Measurements from ENCODE around the gene SKI.
"Not testable (repeated sequence)": the region's sequence is repeated elsewhere in the genome, so short reads cannot be mapped to it uniquely, and the experiment has no call there.

The SKI gene

GRCh38 chr1:2259668-2260402, 31.7 kb downstream of the SKI start:
- no peak for DNase-seq (ENCODE audit: low spot score)

- DNase-seq (ENCODE audit: low spot score) = not testable (repeated sequence)
Measured at GRCh38 chr1:2260470-2260869, 32.4 kb downstream of the SKI start.

DNA sequence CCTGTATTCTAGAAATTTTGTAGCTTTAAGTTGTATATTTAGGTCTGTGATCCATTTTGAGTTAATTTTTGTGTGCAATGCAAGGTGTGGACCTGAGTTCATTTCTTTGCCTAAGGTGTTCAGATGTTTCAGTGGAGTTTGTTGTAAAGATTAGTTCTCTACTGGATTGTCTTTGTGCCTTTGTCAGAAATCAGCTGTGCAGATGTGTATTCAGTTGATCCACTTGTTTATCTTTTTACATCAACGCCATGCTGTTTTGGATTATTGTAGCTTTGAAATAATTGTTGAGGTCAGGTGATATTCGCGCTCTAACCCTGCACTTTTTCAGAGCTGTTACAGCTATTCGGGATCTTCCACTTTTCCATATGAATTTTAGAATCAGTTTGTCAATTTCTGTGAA, 32.8 kb downstream of the SKI start:
- no peak for DNase-seq (ENCODE audit: low spot score)

DNA sequence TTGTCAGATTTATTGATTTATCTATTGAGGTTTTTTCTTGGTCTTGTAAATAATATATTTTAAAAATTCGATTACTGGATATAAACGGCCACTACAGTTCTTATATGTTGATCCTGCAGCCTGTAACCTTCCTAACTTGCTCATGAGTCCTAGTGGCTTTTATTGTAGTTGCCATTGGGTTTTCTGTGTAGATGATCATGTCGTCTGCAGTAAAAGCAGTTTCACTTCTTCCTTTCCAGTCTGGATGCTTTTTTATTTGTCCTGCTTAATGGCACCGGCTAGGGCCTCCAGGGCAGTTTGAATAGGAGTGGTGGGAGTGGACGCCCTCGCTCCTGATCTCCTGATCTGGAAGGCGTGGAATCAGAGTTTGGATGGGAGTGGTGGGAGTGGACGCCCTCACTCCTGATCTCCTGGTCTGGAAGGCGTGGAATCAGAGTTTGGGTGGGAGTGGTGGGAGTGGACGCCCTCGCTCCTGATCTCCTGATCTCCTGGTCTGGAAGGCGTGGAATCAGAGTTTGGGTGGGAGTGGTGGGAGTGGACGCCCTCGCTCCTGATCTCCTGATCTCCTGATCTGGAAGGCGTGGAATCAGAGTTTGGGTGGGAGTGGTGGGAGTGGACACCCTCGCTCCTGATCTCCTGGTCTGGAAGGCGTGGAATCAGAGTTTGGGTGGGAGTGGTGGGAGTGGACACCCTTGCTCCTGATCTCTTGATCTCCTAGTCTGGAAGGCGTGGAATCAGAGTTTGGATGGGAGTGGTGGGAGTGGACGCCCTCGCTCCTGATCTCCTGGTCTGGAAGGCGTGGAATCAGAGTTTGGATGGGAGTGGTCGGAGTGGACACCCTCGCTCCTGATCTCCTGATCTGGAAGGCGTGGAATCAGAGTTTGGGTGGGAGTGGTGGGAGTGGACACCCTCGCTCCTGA, 33.6 kb downstream of the SKI start:
- not testable (repeated sequence) for DNase-seq (ENCODE audit: low spot score)

DNA sequence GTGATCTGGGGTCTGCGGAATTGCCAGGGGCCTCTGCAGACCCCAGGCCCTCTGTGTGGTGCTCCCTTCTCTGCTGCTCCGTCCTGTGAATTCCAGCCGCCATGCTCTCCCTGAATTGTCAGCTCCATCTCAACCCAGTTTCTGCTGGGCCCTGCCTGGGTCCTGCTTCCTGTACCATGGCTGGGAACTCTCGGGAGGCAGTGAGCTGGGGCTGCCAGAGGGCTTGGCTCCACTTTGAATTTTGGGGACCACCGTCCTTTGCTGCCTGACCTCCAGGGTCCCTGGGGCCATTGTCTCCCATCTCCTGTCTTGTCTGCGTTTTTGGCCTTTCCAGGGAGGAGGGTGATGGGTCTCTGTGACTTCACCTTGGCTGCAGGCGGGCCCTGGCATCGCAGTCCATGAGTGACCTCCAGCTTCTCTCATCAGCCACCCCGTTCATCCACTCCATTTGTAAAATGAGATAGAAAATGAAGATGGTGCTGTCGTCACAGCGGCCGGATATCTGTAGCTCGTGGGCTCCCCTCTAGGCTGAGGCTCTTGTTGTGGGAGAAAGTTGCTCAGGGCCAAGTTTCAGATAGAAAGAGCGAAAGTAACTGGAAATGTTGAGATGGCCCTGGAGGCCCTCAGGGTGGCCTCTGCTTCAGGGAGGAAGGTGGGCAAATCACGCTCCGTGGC, 38.3 kb downstream of the SKI start:
- no peak for DNase-seq (ENCODE audit: low spot score)

DNA sequence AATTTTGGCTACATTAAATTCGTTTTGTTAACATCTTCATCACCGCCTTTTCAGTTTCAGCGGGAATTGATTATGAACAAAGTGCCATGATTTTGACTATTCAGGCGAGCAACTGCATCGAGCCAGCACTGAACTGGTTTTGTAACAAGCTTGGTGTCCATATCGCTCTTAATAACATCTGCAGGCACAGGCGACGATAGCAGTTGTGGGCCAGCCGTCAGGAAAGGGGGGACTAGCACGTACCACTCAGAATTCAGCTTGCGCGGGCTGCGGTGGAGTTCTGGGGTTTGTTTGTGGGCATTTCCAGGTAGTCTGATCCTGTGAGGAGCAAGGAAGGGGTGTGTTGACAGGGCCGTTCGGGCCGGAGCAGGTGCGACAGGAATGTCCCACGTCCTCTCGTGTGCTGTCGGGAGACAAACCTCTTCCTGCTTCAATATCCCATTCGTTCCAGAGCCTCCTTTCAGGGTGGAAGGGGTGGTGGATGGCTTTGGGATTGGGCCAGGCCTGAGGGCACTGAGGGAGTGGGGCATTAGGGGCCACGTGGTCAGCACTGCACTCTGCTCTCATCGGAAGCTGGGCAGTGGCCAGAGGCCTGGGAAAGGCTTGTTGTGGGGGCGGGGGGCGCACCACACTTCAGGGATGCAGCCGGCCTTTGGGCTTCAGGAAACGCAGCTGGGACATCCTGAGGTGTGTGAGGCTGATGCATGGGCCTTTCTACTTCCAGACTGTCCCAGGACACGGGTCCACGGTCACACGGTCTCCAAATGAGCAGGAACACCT, 39.1 kb downstream of the SKI start:
- no peak for DNase-seq (ENCODE audit: low spot score)

DNA sequence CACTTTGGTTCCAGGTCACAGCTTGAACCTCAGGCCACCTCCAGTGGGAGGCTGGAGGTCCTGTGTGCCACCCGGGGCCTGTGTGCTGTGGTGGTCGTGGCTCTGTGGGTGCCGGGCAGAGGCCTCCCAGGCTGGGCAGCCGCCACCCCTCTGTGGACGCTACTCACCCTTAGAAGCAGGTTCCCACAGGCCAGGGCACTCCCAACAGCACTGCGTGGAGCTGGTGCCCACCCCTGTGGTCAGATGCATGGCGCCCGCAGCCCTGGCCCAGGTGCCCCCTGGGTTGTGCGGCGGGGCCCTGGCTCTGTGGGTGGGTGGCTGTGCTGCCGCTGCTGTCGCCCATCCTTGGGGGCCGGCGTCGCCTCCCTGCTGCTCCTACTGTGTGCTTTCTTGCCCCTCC, 39.7 kb downstream of the SKI start:
- DNase-seq (ENCODE audit: low spot score) = no peak

GRCh38 chr1:2268285-2269056, 40.4 kb downstream of the SKI start:
- DNase-seq (ENCODE audit: low spot score) = no peak

DNA sequence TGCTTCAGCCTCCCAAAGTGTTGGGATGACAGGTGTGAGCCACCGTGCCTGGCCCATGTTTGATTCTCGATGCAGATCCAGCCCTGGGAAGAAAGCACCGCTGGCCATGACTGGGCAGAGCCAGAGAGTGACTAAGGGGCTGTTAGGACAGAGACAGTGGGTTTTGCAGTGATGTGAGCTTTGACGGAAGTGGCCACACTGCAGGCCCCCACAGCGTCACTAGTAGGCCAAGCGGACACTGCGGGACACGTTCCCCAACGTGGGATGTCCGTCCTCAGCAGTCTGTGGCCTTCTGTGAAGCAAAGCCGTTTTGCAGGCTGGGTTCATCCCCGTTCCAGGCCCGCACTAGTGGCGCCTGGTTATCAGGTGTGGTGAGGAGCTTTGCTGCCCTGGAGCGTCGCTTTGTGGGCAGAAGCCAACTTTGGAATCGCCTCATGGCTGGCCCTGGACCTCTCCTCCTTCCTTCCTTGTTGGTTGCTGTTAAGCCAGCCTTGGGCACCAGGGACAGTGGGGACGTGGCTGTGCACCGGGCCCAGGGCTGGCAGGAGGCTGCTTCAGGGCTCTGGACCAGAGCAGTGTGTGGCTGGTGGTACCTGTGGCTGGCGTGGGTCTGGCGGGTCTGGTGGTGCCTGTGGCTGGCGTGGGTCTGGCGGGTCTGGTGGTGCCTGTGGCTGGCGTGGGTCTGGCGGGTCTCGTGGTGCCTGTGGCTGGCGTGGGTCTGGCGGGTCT, 41.2 kb downstream of the SKI start:
- no peak for DNase-seq (ENCODE audit: low spot score)

GRCh38 chr1:2269922-2270259, 41.8 kb downstream of the SKI start:
- DNase-seq (ENCODE audit: low spot score) = no peak

DNA sequence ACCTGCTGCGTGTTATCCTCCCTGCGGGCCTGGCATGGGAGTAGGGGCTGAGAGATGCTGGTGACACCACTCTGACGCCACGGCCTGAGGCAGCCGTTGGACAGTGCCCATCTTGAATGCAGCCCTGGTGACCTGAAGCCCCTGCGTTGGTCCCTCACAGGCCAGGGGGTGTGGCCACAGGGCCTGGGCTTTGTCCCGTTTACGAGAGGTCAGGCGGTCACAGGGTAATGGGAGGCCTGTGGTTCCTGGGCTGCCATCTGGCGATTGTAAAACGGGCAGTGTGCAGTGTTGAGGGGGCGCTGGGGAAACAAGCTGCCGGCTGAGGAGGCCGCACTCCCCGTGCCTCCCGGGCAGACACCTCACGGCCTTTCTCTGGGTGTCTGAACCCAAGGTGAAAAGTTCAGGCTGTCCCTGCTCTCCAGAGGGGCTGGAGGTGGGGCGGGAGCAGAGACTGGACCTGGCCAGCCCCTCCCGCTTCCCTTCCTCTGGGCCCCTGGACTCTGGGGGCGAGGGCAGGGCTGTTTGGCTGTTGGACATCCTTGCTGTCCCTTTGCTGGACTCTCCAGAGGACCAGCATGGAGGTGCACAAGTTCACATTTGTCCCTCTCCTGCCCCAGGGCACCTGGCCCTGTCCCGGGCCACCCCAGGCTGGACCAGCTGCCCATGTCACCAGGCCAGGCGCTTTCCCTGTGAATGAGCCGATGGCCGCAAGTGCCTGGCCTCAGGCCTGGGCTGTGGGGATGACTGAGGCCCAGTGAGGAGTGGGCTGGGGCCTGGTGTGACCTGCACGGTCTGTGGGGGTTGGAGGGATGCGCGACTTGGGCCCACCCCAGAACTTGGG, 42.4 kb downstream of the SKI start:
- DNase-seq (ENCODE audit: low spot score) = no peak

DNA sequence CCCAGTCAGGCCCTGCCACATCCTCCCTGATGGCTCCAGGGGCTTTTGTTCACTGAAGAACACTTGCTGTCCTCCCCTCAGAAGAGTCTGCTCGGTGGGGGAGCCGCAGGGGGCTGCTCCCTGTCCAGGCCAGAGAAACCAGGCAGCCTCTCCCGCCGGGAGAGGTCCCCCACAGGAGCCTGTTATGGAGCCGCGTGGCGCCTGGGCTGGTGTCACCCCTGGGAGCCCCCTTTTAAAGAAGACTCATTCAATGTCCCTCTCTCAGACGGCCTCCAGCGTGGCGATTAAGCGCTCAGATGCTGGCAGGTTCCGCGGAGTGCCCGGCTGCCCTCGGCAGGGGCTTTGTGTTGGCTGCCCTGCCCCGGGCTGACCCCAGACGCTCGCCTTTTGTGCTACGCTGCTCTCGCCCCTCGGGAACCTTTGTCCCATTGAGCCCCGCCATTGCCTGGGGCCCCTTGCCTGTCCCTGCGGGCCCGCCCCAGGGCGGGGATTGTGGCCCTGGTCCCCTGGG, 43.1 kb downstream of the SKI start:
- DNase-seq (ENCODE audit: low spot score) = no peak

DNA sequence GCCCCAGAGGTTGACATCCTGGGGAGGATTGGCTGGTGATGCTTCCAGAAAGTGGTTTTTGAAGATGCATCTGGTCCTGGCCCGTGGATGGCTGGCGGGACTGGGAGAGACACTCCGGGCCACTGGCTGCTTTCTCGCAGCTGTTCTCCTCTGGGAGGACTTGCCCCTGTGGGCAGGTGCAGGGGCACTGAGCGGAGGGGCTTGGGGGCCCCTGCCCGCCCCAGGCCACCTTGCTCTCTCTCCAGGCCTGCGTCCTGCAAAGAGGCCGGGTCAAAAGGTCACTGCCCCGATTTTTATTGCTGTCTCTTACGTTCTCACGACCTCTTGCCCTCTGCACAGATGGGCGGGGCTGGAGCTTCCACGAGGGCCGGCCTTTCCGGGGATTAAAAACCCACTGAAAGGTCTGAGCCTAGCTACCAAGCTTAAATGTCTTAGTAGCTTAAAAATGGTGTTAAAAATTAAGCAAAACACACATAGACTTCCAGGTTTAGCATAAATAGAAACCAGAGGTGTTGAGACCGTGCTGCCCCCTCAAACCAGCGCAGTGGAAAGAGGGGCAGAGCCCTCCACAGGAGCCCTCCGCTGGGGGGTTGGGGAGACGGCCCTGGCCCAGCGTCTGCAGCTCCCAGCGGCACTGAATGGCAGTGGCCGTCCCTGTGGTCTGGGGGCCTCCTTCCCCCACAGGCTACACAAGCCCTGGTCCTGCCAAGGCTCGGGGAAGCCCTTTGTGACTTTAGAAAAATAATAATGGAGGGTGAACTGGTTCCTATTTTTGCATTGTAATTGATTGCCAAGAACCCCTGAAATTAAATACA, 43.9 kb downstream of the SKI start:
- no peak for DNase-seq (ENCODE audit: low spot score)

- DNase-seq (ENCODE audit: low spot score) = no peak
Measured at GRCh38 chr1:2272686-2273400, 44.7 kb downstream of the SKI start.

DNA sequence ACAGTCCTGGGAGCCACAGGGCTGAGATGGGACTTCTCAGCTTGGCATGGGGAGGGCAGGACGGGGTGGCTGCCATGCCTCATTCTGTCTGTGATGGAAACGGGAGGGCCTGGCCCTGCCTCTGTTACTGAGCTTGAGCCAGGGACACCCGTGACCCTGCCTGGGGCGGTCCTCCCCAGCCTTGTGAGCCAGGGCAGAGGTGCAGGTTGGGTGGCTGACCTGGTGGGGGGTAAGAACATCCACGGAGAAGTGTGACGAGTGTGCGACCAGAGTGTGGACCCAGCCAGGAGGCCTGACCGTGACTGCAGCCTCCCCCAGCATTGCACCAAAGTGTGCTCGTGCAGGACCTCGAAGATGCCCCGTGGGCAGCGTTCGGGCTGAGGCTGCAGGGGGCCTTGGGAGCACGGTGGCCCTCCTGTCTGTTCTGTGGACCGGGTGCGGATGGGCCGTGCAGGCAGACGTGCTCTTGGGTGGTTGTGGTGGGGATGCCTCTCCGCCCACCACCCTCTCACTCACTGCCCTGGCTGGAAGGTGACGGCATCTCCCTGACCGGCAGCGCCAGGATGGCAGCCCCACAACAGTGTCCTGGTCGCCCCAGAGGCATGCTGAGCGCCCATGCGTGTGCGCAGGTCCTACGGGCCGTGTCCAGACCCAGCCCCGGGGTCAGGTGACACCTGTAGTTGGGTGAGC, 45.4 kb downstream of the SKI start:
- no peak for DNase-seq (ENCODE audit: low spot score)

GRCh38 chr1:2274231-2274928, 46.3 kb downstream of the SKI start:
- no peak for DNase-seq (ENCODE audit: low spot score)
